Astrocyte of the cerebellum (primary cell): Measurements from ENCODE around the gene CMKLR1.

Experiments used
- DNase-seq: peaks from one replicate; pipeline ENCODE4 v3.0.0-alpha.2; 2011; ENCODE audit warnings: low read depth
- H3K4me3 ChIP-seq: 2 replicates; pipeline ENCODE4 v1.5.1; 2011; ENCODE audit warnings: mild to moderate bottlenecking, low read depth, low read length, moderate library complexity
- in situ Hi-C: cut with HindIII; loops from 2 replicates; pipeline ENCODE4 v1.10.0; 2017; ENCODE audit warnings: low sequenced_read_pairs
- TF ChIP-seq, protein P1 (sequence below): IDR thresholded peaks from 2 replicates; pipeline ENCODE4 v1.5.1; 2012; ENCODE audit warnings: low read length, low read depth, moderate library complexity, mild to moderate bottlenecking; ENCODE audit errors: missing control alignments

The CMKLR1 gene

GRCh38 chr12:108338915-108339657, at the start of gene CMKLR1:
CMKLR1 (minus strand) TSS chr12:108339311; CDS start chr12:108293591, 45,720 bp downstream.
- in situ Hi-C loops = no loop called here
- no peak for DNase-seq
- no peak within 1 kb of the TSS for H3K4me3 ChIP-seq
- TF ChIP-seq, protein P1, sequence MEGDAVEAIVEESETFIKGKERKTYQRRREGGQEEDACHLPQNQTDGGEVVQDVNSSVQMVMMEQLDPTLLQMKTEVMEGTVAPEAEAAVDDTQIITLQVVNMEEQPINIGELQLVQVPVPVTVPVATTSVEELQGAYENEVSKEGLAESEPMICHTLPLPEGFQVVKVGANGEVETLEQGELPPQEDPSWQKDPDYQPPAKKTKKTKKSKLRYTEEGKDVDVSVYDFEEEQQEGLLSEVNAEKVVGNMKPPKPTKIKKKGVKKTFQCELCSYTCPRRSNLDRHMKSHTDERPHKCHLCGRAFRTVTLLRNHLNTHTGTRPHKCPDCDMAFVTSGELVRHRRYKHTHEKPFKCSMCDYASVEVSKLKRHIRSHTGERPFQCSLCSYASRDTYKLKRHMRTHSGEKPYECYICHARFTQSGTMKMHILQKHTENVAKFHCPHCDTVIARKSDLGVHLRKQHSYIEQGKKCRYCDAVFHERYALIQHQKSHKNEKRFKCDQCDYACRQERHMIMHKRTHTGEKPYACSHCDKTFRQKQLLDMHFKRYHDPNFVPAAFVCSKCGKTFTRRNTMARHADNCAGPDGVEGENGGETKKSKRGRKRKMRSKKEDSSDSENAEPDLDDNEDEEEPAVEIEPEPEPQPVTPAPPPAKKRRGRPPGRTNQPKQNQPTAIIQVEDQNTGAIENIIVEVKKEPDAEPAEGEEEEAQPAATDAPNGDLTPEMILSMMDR = no peak

- H3K4me3 ChIP-seq = no peak overlapping the region
- TF ChIP-seq, protein P1 = no peak
- in situ Hi-C loops = no loop called here
- DNase-seq = no peak
These were observed 48.7 kb upstream of the CMKLR1 start for GRCh38 chr12:108387771-108388170.

DNA sequence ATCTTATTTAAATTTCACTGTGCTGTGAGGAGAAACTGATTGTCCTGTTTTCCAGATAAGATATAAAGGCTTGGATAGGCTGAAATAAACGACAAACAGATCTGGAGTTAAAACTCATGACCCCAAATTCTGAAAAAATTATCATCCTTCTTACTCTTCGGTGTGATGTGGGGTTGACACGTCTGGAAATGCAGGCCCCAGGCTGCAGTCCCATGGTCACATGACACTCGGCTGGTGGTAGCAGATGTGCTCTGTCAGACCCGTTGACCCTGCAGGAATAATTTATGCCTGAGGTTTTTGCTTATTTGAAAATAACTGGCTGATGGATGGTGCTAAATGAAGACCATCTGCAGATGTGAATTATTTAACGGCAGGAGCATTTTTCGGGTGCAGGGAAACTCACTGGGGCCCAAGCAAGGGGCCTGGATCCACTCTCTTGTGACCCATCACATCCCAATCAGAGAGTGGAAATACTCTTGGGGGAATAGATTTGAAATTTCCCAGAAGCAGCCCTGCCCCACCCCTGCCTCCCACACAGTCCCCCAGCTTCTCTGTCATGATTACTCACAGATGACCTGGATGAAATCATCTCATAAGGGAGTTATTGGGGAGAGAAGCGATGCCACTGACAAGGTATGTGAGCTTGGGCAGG, 47.7 kb upstream of the CMKLR1 start:
- TF ChIP-seq, protein P1 = no peak
- no peak overlapping the region for H3K4me3 ChIP-seq
- no peak for DNase-seq
- in situ Hi-C loops = no loop called here

- TF ChIP-seq, protein P1 = no peak
- in situ Hi-C loops = no loop called here
- no peak for DNase-seq
- H3K4me3 ChIP-seq = no peak overlapping the region
These were observed 43.3 kb upstream of the CMKLR1 start for GRCh38 chr12:108382437-108382801.

DNA sequence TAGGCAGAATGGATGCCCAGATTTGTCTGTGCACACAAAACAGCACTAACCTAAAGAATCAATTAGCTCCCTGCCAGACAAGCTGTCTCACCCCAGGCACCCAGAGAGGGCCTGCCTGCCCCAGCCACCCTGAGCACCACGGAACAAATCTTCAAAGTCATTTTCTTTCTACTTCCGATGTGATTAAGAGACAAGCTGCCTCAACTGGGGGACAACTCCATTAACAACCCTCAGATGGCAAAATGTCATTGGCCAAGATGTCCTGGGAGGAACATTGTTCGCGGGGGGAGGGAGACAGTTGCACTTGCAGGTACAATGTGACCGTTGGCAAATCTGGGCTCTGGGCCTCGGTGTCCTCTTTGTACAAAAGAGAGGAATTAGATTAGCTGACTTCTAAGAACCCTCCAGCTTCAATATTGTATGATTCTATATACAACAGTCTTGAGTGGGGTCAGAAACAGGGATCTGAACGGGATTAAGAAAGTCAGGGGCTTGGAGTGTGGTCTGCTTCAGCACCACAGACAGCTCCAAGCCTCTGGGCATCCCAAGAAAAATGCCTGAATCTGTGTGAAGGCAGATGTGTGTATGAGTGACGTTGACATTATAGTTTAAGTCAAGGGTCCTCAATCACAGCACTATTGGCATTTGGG, 42.8 kb upstream of the CMKLR1 start:
- H3K4me3 ChIP-seq = no peak overlapping the region
- no peak for DNase-seq
- in situ Hi-C loops = no loop called here
- TF ChIP-seq, protein P1 = no peak

- DNase-seq = no peak
- TF ChIP-seq, protein P1 = no peak
- H3K4me3 ChIP-seq = no peak overlapping the region
- in situ Hi-C loops = no loop called here
These were observed 41.3 kb upstream of the CMKLR1 start for GRCh38 chr12:108380382-108380781.
